ENCODE data around the gene KAT6B.

GRCh38 chr10:74927701-74928100 lies 101.3 kb downstream of the KAT6B start:
- TF ChIP-seq CTCF (IDR thresholded peaks at IDR 0.05): no peak
- TF ChIP-seq EZH2 (IDR thresholded peaks at IDR 0.05; ENCODE audit: borderline replicate concordance, insufficient read depth, low read depth, low read length, poor library complexity, severe bottlenecking): no peak
